A549 (cell line): ENCODE results near the gene EIF4E. TPM values are rescaled to one million over a fixed set of nuclear protein-coding genes. Genes with fewer than 3 reads are reported as not detected.
"Not testable (repeated sequence)": the region's sequence is repeated elsewhere in the genome, so short reads cannot be mapped to it uniquely, and the experiment has no call there.

Experiments used
- ATAC-seq, 2 experiments: fragments of 200-7000 bp in 1 of 2; fragments of >200 bp in 1 of 2; cut with Nextera tagmentation in 1 of 2; cut with Tn5 transposase in 1 of 2; 3 replicates each; pipeline versions ENCODE4 v1.8.0 to v1.9.1; 2018 to 2020; ENCODE audit warnings: mild to moderate bottlenecking in 1 of 2, moderate library complexity in 1 of 2
- CTCF ChIA-PET: fragments of 300-600 bp; sonication (Branson Sonifier 250); formaldehyde crosslinking; extraction: SDS; loops from one replicate; lab custom pipeline; 2021; ENCODE audit warnings: antibody characterized with exemption, inconsistent platforms; lab: Yijun Ruan, JAX
- POLR2A ChIA-PET: fragments of 350-600 bp; formaldehyde crosslinking; extraction: SDS; loops from one replicate; lab custom pipeline; 2021; ENCODE audit warnings: antibody characterized with exemption, inconsistent platforms; lab: Yijun Ruan, JAX
- DNase-seq, 2 experiments: peaks; one replicate each; pipeline versions ENCODE4 v3.0.0 to v3.0.0-alpha.2; 2011 to 2016; ENCODE audit warnings: low read depth in 1 of 2, low spot score in 1 of 2
- FAIRE-seq: peaks from 2 replicates; lab custom pipeline; 2011; peaks lifted over from hg19 to GRCh38; lab: Jason Lieb, UNC
- H3K27ac ChIP-seq, 2 experiments: fragments of >200 bp; sonication (Bioruptor Twin); formaldehyde crosslinking; 3 replicates each; pipeline ENCODE4 v1.5.1; 2016 to 2017
- H3K4me1 ChIP-seq: fragments of >200 bp; sonication (Bioruptor Twin); formaldehyde crosslinking; 3 replicates; pipeline ENCODE4 v1.6.1; 2016
- H3K4me2 ChIP-seq: fragments of >200 bp; sonication (Bioruptor Twin); formaldehyde crosslinking; 3 replicates; pipeline ENCODE4 v1.6.1; 2016
- H3K4me3 ChIP-seq: fragments of >200 bp; sonication (Bioruptor Twin); formaldehyde crosslinking; 3 replicates; pipeline ENCODE4 v1.5.1; 2016
- H3K9me3 ChIP-seq: fragments of >200 bp; sonication (Bioruptor Twin); formaldehyde crosslinking; 3 replicates; pipeline ENCODE4 v1.6.1; 2016
- ESRRA ChIP-seq: fragments of 150-350 bp; IDR thresholded peaks from 2 replicates; pipeline ENCODE4 v1.6.1; 2014; ENCODE audit warnings: mild to moderate bottlenecking, low read length, borderline replicate concordance
- HOXA7 ChIP-seq: fragments of 250-450 bp; sonication (Bioruptor Pico); IDR thresholded peaks from 2 replicates; pipeline ENCODE4 v1.5.0; 2020; ENCODE audit warnings: mild to moderate bottlenecking, moderate library complexity
- MYC ChIP-seq: IDR thresholded peaks from 2 replicates; pipeline ENCODE4 v1.6.1; 2012; ENCODE audit warnings: mild to moderate bottlenecking, inconsistent platforms, low read length, improper control_type of control experiment, borderline replicate concordance
- NFE2L2 ChIP-seq: fragments of 150-350 bp; conservative IDR thresholded peaks from 2 replicates; pipeline ENCODE4 v1.6.1; 2014; ENCODE audit warnings: low read length
- POLR2A ChIP-seq: IDR thresholded peaks from 2 replicates; pipeline ENCODE4 v1.6.1; 2012; ENCODE audit warnings: mild to moderate bottlenecking, low read length
- RCOR1 ChIP-seq: fragments of 150-350 bp; IDR thresholded peaks from 2 replicates; pipeline ENCODE4 v1.6.1; 2014; ENCODE audit warnings: antibody characterized with exemption, low read length, low read depth
- RFX5 ChIP-seq: fragments of 450-650 bp; IDR thresholded peaks from 2 replicates; pipeline ENCODE4 v1.7.1; 2014; ENCODE audit warnings: antibody characterized with exemption, mild to moderate bottlenecking, moderate library complexity
- WGBS: methylation state at CpG from one replicate; pipeline ENCODE4 v1.1.6; 2017; ENCODE audit errors: missing lambda C conversion rate; 5-methylcytosine and 5-hydroxymethylcytosine counted together
- polyA plus RNA-seq, 4 experiments: library from polyadenylated mRNA; depleted of rRNA in 3 of 4; stranded (reverse); fragments of >200 nt; fragmentation: RNase III in 1 of 4; extraction: RNeasy Plus Mini Kit Qiagen cat#74134 plus additional on column Dnase treatment in 1 of 4; gene quantifications; 2 replicates in 3 of 4; 3 replicates in 1 of 4; pipeline ENCODE4 v1.2.3, GENCODE V29; 2011 to 2017
- TF ChIP-seq, protein P1 (sequence below): IDR thresholded peaks from 2 replicates; pipeline ENCODE4 v1.6.1; 2012; ENCODE audit warnings: low read depth, borderline replicate concordance
- TF ChIP-seq, protein P2 (sequence below): fragments of 250-450 bp; sonication (Bioruptor Pico); IDR thresholded peaks from 2 replicates; pipeline ENCODE4 v1.5.0; 2020; ENCODE audit warnings: low read depth, mild to moderate bottlenecking, moderate library complexity
- TF ChIP-seq, protein P3 (sequence below): IDR thresholded peaks from 2 replicates; pipeline ENCODE4 v1.6.1; 2012
- TF ChIP-seq, protein P4 (sequence below): fragments of 250-450 bp; sonication (Bioruptor Pico); IDR thresholded peaks from 2 replicates; pipeline ENCODE4 v1.5.0; 2021; ENCODE audit warnings: mild to moderate bottlenecking, moderate library complexity, borderline replicate concordance

EIF4E gene
- polyA plus RNA-seq, 2 of the 4 experiments (the other 2 are of a cell fraction), result 147 to 165 TPM

DNA sequence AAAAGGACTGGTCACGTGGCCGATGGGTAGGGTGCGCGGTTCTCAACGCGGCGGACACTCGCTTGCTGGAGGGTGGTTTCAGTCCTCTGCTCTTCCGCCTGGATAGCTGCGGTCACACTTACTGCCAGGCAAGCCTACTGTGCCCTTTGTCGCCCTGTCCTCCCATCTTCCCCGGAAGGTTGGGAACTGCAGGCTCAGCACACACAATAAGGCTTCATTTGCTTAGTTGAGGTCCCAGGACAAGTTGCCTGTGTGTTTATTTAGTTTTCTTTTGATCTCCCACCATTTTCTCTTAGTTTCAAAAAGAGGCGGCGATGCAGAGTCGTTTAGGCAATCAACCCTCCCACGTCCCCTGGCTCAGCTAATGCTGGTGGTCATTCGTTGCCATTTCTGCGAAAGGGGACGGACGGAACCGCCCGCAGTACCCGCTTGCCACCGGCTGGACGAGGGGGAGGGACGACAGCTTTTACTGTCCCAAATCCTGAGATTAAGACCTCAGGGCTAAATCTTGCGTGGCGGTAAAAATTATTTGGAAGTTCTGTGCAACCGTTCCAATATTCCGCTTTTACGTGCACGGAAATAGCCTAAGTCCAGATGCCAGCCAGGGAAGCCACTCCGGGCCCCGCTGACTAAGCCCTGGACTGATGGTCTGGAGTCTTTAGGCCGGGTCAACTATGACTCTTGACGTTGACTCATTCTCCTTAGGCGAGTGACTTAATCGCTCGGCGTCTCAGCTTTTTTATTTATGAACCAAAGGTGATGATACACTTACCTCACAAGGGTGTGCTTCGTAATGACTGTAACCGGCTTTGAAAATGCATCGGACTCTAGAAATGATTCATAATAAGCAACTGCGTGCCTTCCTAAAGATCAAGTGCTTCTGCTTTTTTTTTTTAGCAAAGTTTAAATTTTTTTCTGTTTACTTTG lies 671 bp upstream of the EIF4E start (continued):
- TF ChIP-seq, protein P1, sequence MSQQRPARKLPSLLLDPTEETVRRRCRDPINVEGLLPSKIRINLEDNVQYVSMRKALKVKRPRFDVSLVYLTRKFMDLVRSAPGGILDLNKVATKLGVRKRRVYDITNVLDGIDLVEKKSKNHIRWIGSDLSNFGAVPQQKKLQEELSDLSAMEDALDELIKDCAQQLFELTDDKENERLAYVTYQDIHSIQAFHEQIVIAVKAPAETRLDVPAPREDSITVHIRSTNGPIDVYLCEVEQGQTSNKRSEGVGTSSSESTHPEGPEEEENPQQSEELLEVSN, result 0 out of 2 replicates have a peak, but pooled peaks have one; percentile 10
- TF ChIP-seq ESRRA, result no peak

DNA sequence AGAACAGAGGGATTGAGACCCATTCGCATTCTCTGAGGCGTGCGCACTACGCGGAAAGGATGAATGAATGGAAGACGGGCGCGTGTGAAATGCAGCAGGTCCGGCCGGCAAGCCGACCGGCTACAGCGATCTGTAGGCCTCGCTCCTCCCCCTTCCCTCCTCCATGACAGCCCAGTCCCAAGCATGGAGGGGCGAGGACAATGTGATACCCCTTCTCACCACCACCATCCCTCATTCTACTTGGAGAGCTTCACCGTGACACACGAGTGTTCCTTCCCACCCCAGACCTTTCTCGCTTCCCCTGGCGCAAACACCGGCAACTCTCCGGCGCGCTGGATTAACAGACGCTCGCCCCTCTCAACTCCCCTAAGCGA lies 815 bp downstream of the EIF4E start:
- Histone ChIP-seq H3K4me3 (peak overlapping the region; percentile 75), H3K4me1 (peaks cover 17% of the 10 kb centered on the region), H3K4me2 (peak overlapping the region; percentile 78), H3K27ac (peak overlapping the region; percentile 92 to 100), H3K9me3 (no peaks in the 10 kb centered on the region)
- peak; percentile 67 to 83 for DNase-seq
- FAIRE-seq, result no peak
- ChIA-PET POLR2A (interaction anchor here (0.6 to 3.4 kb wide), 7 partner anchors 18 to 667 kb away, joined by 3 to 37 read pairs (median 14); partner anchors contain the start of genes ADH5, METAP1 and RAP1GDS1), CTCF (interaction anchor here (0.7 to 1.6 kb wide), 4 partner anchors 11 to 461 kb away, joined by 3 to 5 read pairs (median 3); no protein-coding TSS in a partner anchor)
- WGBS, result under 1% methylated on average over 18 of the region's 26 CpGs
- peak; percentile 76 to 85 for ATAC-seq
- TF ChIP-seq POLR2A (peak; percentile 50; the same call in 1 of the 2 replicates), MYC (0 out of 2 replicates have a peak, but pooled peaks have one; percentile 37)
- TF ChIP-seq, protein P2, sequence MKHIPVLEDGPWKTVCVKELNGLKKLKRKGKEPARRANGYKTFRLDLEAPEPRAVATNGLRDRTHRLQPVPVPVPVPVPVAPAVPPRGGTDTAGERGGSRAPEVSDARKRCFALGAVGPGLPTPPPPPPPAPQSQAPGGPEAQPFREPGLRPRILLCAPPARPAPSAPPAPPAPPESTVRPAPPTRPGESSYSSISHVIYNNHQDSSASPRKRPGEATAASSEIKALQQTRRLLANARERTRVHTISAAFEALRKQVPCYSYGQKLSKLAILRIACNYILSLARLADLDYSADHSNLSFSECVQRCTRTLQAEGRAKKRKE (CRISPR knock-in tag), result no peak
- TF ChIP-seq, protein P3, sequence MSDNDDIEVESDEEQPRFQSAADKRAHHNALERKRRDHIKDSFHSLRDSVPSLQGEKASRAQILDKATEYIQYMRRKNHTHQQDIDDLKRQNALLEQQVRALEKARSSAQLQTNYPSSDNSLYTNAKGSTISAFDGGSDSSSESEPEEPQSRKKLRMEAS, result peak; percentile 64
- TF ChIP-seq, protein P1, result 0 out of 2 replicates have a peak, but pooled peaks have one; percentile 34

DNA sequence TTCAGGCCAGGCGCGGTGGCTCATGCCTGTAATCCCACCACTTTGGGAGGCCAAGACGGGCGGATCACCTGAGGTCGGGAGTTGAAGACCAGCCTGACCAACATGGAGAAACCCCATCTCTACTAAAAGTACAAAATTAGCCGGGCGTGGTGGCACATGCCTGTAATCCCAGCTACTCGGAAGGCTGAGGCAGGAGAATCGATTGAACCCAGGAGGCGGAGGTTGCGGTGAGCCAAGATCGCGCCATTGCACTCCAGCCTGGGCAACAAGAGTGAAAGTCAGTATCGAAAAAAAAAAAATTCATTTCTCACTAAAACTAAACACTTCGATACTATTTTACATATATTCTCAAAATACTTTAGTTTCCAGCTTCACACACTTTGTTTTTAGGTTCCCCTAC lies 2.7 kb downstream of the EIF4E start:
- CTCF ChIA-PET, result interaction anchor here (0.6 to 1.7 kb wide), 3 partner anchors 268 to 636 kb away, joined by 3 to 4 read pairs (median 3); partner anchors contain the start of gene TSPAN5
- H3K27ac ChIP-seq, H3K4me3 ChIP-seq, FAIRE-seq, H3K9me3 ChIP-seq, POLR2A ChIA-PET, ATAC-seq, DNase-seq: not testable (repeated sequence)
- Histone ChIP-seq H3K4me2 (peak overlapping the region; percentile 78; the same call in 1 of the 3 replicates), H3K4me1 (peaks cover 17% of the 10 kb centered on the region)
- WGBS, result 97% methylated on average over 15 of the region's 15 CpGs

DNA sequence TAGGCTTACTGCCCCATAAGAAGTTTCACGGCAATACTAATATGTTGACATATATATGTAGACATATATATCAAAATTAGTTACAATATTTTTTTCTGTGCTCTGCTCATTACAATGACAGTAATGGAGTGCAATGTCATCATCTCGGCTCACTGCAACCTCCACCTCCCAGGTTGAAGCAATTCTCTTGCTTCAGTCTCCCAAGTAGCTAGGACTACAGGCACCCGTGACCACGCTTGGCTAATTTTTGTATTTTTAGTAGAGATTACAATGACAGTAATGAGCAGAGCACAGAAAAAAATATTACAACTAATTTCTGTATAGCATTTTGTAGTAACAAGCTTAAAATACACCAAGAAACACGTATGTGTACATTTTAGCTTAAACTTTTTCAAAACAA lies 7.6 kb downstream of the EIF4E start:
- Histone ChIP-seq H3K4me3 (no peak overlapping the region), H3K4me1 (peaks cover 9% of the 10 kb centered on the region; the same call in 2 of the 3 replicates), H3K9me3 (no peaks in the 10 kb centered on the region), H3K4me2 (no peak overlapping the region), H3K27ac (no peak overlapping the region)
- WGBS, result 92% methylated on average over 5 of the region's 5 CpGs
- DNase-seq (no peak), FAIRE-seq (no peak), ATAC-seq (no peak)
- TF ChIP-seq HOXA7 (CRISPR knock-in tag), result no peak
- no peak for TF ChIP-seq NFE2L2
- TF ChIP-seq, protein P4, sequence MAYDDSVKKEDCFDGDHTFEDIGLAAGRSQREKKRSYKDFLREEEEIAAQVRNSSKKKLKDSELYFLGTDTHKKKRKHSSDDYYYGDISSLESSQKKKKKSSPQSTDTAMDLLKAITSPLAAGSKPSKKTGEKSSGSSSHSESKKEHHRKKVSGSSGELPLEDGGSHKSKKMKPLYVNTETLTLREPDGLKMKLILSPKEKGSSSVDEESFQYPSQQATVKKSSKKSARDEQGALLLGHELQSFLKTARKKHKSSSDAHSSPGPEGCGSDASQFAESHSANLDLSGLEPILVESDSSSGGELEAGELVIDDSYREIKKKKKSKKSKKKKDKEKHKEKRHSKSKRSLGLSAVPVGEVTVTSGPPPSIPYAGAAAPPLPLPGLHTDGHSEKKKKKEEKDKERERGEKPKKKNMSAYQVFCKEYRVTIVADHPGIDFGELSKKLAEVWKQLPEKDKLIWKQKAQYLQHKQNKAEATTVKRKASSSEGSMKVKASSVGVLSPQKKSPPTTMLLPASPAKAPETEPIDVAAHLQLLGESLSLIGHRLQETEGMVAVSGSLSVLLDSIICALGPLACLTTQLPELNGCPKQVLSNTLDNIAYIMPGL (CRISPR knock-in tag), result no peak
- TF ChIP-seq RCOR1, result no peak
- TF ChIP-seq RFX5, result no peak
- ChIA-PET CTCF (interaction anchor here (1.2 kb wide), 1 partner anchor 263 kb away, joined by 3 read pairs; the partner anchor contains the start of gene TSPAN5), POLR2A (no interaction called here)
